Esophagus squamous epithelium (tissue), 5 donors: Measurements from ENCODE around the gene MAPK8IP1. TPM values are rescaled to one million over a fixed set of nuclear protein-coding genes. Genes with fewer than 3 reads are reported as not detected.

Experiments
- DNase-seq: peaks from one replicate; lab custom pipeline; 2025; lab: John Stamatoyannopoulos, UW
- H3K27ac ChIP-seq, 4 donors: fragments of 200-600 bp; sonication (generic); one replicate each; pipeline ENCODE4 v1.5.1; 2016 to 2019; ENCODE audit warnings: mild to moderate bottlenecking in 1 of 4
- H3K27me3 ChIP-seq, 4 donors: fragments of 200-600 bp; sonication (generic); 1 replicate in 3 of 4; 2 replicates in 1 of 4; pipeline versions ENCODE4 v1.5.1 to v1.6.0; 2017 to 2021; ENCODE audit warnings: antibody characterized with exemption in 1 of 4
- H3K36me3 ChIP-seq, 3 donors: fragments of 200-600 bp; sonication (generic); one replicate each; pipeline ENCODE4 v1.5.1; 2016 to 2019
- H3K4me1 ChIP-seq, 3 donors: fragments of 200-600 bp; sonication (generic); one replicate each; pipeline ENCODE4 v1.5.1; 2017 to 2019
- H3K4me3 ChIP-seq, 4 donors: fragments of 200-600 bp; sonication (generic); 1 replicate in 3 of 4; 2 replicates in 1 of 4; pipeline ENCODE4 v1.5.1; 2016 to 2019; ENCODE audit warnings: mild to moderate bottlenecking in 2 of 4, moderate library complexity in 1 of 4
- H3K9me3 ChIP-seq, 3 donors: fragments of 200-600 bp; sonication (generic); one replicate each; pipeline ENCODE4 v1.5.1; 2016 to 2019
- POLR2A ChIP-seq, 4 donors: fragments of 450-650 bp; IDR thresholded peaks; one replicate each; pipeline ENCODE4 v1.6.1; 2017; ENCODE audit warnings: antibody characterized with exemption in 4 of 4, mild to moderate bottlenecking in 4 of 4, moderate library complexity in 3 of 4
- WGBS, 2 donors: methylation state at CpG; one replicate each; pipeline ENCODE4 v1.1.5; 2018; 5-methylcytosine and 5-hydroxymethylcytosine counted together
- intact Hi-C: fragments of 100-400 bp; cut with DNase I; formaldehyde crosslinking; loops from one replicate; pipeline ENCODE4 v1.15.0; 2022
- total RNA-seq, 4 donors: library from RNA; depleted of rRNA; stranded (reverse); fragments of >200 nt; gene quantifications; one replicate each; pipeline ENCODE4 v1.1.0, GENCODE V29; 2016
- TF ChIP-seq, protein P1 (sequence below), 6 experiments: fragments of 450-650 bp in 4 of 6; fragments of 200-600 bp in 2 of 6; sonication (generic) in 2 of 6; IDR thresholded peaks; one replicate each; pipeline ENCODE4 v1.5.1; 2016 to 2019; ENCODE audit warnings: antibody characterized with exemption in 6 of 6, mild to moderate bottlenecking in 4 of 6, moderate library complexity in 4 of 6
- donor health status: DM: yes; HTN: yes; CAD: no.

The MAPK8IP1 gene
- total RNA-seq, 4 donors from 2014 or later = 0.57 to 4.0 (median 1.3) TPM

DNA sequence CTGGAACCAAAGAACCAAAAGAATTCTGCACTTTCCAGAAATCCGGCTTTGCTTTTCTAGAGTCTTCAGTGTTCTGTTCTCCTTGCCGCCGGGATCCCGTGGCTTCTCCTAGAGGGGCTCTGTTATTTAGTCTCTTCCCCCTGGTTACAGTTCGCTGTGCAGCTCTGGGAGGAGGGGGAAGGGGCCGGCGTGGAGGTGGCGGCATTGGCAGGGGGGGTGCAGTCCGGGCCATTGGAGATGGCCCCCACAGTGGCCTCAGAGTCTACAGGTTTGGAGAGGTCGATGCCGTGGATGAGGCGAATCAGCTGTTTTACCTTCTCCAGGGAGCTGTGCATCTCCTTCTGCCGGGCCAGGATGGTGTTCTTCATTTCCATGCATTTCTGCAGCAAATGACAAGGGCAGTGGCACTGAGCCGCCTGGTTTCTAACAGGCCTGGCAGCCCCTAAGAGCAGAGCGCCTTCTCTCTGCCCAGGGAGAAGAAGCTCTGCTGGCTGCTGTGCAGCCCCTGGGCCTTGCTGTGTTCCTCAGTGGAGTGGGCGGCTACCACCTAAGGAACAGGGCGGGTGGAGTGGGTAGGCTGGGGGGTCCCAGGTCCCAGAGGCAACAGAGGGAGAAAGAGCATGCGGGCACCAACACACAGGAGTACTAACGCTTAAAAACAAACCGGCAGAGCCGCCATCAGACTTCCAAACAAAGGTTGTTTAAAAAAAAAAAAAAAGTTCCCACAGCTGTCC lies 48.6 kb downstream of the MAPK8IP1 start:
- intact Hi-C loops = no loop called here
- H3K27me3 ChIP-seq = no peaks in the 10 kb centered on the region
- no peaks in the 10 kb centered on the region for H3K9me3 ChIP-seq
- WGBS, 2 donors = 30 to 60% methylated on average over 7 to 13 of the region's 21 CpGs
- TF ChIP-seq, protein P1, sequence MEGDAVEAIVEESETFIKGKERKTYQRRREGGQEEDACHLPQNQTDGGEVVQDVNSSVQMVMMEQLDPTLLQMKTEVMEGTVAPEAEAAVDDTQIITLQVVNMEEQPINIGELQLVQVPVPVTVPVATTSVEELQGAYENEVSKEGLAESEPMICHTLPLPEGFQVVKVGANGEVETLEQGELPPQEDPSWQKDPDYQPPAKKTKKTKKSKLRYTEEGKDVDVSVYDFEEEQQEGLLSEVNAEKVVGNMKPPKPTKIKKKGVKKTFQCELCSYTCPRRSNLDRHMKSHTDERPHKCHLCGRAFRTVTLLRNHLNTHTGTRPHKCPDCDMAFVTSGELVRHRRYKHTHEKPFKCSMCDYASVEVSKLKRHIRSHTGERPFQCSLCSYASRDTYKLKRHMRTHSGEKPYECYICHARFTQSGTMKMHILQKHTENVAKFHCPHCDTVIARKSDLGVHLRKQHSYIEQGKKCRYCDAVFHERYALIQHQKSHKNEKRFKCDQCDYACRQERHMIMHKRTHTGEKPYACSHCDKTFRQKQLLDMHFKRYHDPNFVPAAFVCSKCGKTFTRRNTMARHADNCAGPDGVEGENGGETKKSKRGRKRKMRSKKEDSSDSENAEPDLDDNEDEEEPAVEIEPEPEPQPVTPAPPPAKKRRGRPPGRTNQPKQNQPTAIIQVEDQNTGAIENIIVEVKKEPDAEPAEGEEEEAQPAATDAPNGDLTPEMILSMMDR (IDR thresholded peaks at IDR 0.05) = no peak
- no peak for TF ChIP-seq POLR2A (IDR thresholded peaks at IDR 0.05)
- H3K4me1 ChIP-seq = peaks cover 27 to 74% (median 42%) of the 10 kb centered on the region in 3 donors
- no peak overlapping the region for H3K4me3 ChIP-seq
- peaks cover 21 to 73% (median 21%) of the 10 kb centered on the region in 3 donors for H3K36me3 ChIP-seq
- DNase-seq = no peak
- peak overlapping the region; percentile 7 to 79 (median 42) for H3K27ac ChIP-seq

- intact Hi-C loops = no loop called here
- peak overlapping the region in 3 of 4 donors; percentile 33 to 79 (median 50) for H3K27ac ChIP-seq
- TF ChIP-seq, protein P1 (IDR thresholded peaks at IDR 0.05) = no peak
- TF ChIP-seq POLR2A (IDR thresholded peaks at IDR 0.05) = no peak
Observed at GRCh38 chr11:45934580-45935318, 49.3 kb downstream of the MAPK8IP1 start.

GRCh38 chr11:45935349-45936064 lies 50.1 kb downstream of the MAPK8IP1 start:
- H3K27ac ChIP-seq = peak overlapping the region in 1 of 4 donors; percentile 79
- intact Hi-C loops = no loop called here
- 70 to 77% methylated on average over 8 of the region's 8 CpGs for WGBS, 2 donors

More at GRCh38 chr11:45934580-45935318, 49.3 kb downstream of the MAPK8IP1 start:
- no peaks in the 10 kb centered on the region for H3K27me3 ChIP-seq
- H3K36me3 ChIP-seq = peaks cover 21 to 75% (median 21%) of the 10 kb centered on the region in 3 donors
- peaks cover 20 to 67% (median 37%) of the 10 kb centered on the region in 3 donors for H3K4me1 ChIP-seq
- no peak for DNase-seq
- no peak overlapping the region for H3K4me3 ChIP-seq
- WGBS, 2 donors = 67 to 73% methylated on average over 11 to 12 of the region's 12 CpGs
- H3K9me3 ChIP-seq = no peaks in the 10 kb centered on the region

DNA sequence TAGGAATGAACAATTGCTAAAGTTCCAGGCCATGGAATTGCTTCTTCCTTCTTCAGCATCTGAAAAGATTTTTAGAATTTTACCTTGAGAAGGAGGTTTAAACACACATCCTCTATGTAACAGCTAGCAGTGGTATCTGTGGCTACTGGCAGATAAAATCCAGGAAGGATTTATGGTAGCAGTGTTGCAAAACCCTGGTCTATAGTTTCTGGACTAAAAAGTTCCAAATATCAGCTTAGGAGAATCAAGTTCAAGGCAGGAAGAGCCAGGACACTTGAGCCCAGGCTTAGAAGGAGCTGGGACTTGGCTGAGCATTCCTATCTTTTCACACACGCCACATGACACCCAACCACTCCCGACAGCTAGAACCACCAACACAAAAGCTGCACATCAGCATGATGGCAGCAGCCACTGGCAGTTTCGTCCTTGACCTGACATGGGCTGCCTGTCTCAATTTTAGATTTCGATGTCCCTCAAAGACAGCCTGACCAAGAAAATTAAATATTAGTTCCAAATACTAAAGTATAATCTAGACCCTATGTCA lies 51.1 kb downstream of the MAPK8IP1 start:
- Histone ChIP-seq H3K27ac (no peak overlapping the region), H3K27me3 (no peaks in the 10 kb centered on the region), H3K4me1 (peaks cover 5 to 48% (median 22%) of the 10 kb centered on the region in 3 donors), H3K9me3 (no peaks in the 10 kb centered on the region), H3K4me3 (no peak overlapping the region), H3K36me3 (peaks cover 18 to 90% (median 21%) of the 10 kb centered on the region in 3 donors)
- TF ChIP-seq POLR2A (IDR thresholded peaks at IDR 0.05) = no peak
- 87 to 89% methylated on average over 2 to 4 of the region's 4 CpGs for WGBS, 2 donors
- intact Hi-C loops = no loop called here
- no peak for DNase-seq

More at GRCh38 chr11:45935349-45936064, 50.1 kb downstream of the MAPK8IP1 start:
- Histone ChIP-seq H3K4me3 (no peak overlapping the region), H3K27me3 (no peaks in the 10 kb centered on the region), H3K36me3 (peaks cover 21 to 82% (median 21%) of the 10 kb centered on the region in 3 donors), H3K9me3 (no peaks in the 10 kb centered on the region), H3K4me1 (peaks cover 14 to 59% (median 29%) of the 10 kb centered on the region in 3 donors)
- TF ChIP-seq POLR2A (IDR thresholded peaks at IDR 0.05) = no peak
- TF ChIP-seq, protein P1 (IDR thresholded peaks at IDR 0.05) = no peak
- DNase-seq = no peak

DNA sequence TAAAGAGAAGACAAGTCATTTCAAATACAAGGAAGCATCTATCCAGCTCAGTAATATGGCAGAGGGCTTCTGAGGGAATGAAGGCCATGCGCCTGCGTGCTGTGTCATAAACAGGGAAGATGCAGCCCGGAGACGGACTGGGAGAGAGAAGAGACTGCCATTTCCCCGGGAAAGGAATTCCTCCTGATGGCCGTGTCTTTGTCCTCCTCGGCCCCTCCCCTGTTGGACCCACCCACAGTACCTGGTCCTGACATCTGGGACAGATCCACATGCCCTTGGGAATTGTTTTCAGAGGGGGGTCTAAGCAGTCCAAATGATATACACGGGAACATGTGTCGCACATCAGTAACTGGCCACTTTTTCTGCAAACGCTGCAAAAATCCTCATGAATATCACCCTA lies 52.5 kb downstream of the MAPK8IP1 start:
- no peak for DNase-seq
- TF ChIP-seq, protein P1 (IDR thresholded peaks at IDR 0.05) = no peak
- TF ChIP-seq POLR2A (IDR thresholded peaks at IDR 0.05) = no peak
- no peak overlapping the region for H3K27ac ChIP-seq
- peaks cover 13 to 94% (median 21%) of the 10 kb centered on the region in 3 donors for H3K36me3 ChIP-seq
- 83 to 92% methylated on average over 9 to 10 of the region's 10 CpGs for WGBS, 2 donors
- H3K27me3 ChIP-seq = no peaks in the 10 kb centered on the region
- H3K4me1 ChIP-seq = peaks cover 5 to 35% (median 14%) of the 10 kb centered on the region in 3 donors
- H3K9me3 ChIP-seq = no peaks in the 10 kb centered on the region
- intact Hi-C loops = no loop called here
- H3K4me3 ChIP-seq = no peak overlapping the region
